NCI-H2171 (cell line): ENCODE measurements around the gene SST.
"Not testable (repeated sequence)": the region's sequence is repeated elsewhere in the genome, so short reads cannot be mapped to it uniquely, and the experiment has no call there.

Experiments
- DNase-seq: peaks from one replicate; lab custom pipeline; 2025; lab: John Stamatoyannopoulos, UW

SST gene

GRCh38 chr3:187684444-187684843 is 14.2 kb upstream of the SST start:
- DNase-seq, result no peak

GRCh38 chr3:187681756-187682155 is 11.6 kb upstream of the SST start:
- not testable (repeated sequence) for DNase-seq

DNA sequence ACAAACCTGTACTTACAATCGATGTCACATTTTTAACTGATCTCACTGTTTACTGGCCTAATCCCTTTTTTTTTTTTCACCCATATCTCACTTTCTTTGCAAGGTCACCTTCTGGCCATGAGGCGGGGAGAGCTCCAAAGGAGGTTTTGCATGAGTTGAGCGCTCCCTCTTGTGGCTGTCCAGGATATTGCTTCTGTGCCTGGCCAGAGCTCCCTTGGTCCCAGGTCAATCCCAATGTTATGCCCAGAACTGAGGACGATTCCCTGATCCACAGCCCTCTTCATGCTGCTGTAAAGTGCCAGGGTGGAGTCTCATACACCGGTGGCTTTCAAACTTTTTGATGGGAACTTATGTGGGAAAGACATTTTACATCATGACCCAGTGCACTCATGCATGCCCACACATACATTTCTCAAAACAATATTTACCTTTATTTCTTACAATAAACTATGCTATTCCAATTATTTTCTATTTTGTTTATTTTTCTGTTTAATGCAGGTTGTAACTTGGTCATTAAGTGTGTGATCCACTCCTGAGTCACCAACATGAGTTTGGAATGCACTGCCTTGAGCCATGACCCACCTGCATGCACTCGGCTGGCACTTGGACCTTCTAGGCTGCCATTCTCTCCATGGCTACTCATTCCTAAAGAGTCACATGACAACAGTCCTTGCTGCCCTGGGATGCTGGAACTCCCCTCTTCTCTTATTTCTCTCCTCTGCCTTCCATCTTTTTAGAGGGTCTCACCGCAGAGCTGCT is 9.6 kb upstream of the SST start:
- peak; percentile 63 for DNase-seq

DNA sequence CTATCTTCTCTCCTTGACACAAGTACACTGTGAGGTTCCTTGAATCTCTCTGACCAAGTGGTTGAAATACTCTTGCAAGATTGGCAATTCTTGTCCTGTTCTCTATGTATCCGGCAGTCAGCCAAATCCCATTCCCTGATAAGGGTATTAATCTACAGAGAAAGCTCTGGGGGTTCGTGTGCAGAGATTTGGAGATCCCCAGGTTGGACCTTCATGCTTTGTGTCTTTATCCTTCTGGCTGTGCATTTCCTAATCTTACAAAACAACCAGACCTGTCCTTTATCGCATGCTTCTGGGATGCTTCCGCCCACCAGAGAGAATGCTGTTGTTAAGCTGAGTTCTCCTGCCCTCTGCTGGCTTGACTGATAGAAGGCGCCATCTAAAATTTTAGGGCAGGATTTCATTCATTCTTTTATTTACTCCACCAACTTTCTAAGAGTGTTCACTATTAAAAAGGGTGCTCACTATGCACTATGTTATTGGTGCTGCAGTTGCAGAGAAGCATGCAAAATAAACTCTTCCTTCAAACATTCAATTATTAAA is 8.6 kb upstream of the SST start:
- DNase-seq, result peak; percentile 25

DNA sequence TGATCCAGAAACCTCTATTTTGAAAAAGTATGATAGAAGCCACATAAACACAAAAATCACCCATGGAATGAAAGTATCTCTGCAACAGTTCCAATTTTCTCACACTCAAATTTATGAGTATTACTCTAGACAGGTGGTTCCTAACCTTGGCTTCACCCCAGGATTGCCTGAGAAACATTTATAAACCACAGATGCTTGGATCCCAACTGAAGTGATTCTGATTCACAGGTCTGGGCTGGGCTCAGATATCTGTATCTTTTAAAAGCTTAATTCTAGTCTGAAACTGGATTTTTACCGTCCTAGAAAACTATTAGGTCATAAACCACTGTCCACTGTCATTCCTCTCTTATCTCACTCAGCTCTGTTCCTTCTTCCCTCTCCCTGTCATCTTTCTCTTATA is 7.4 kb upstream of the SST start:
- no peak for DNase-seq

DNA sequence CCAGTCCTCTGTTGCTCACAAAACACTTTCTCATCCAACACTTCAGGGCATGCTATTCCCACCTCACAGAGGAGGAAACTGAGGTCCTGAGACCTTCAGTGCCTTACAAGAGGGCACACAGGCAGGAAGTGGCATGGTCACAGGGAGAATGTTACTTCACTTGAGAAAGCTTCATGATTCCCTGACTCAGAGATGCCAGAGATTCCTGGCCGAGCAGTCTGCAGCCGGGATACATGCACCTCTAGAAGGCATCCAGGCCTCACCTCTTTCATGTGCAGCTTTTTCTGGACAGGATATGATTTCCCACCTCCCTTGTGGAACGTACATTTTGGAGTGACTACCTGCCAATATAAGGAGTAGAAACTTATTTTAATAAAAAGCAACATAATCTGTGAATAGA is 2.8 kb upstream of the SST start:
- DNase-seq, result no peak

GRCh38 chr3:187667526-187667925 is 2.7 kb downstream of the SST start:
- DNase-seq, result no peak

- no peak for DNase-seq
Observed at GRCh38 chr3:187665764-187666402, 4.3 kb downstream of the SST start.

GRCh38 chr3:187665010-187665409 is 5.2 kb downstream of the SST start:
- no peak for DNase-seq

DNA sequence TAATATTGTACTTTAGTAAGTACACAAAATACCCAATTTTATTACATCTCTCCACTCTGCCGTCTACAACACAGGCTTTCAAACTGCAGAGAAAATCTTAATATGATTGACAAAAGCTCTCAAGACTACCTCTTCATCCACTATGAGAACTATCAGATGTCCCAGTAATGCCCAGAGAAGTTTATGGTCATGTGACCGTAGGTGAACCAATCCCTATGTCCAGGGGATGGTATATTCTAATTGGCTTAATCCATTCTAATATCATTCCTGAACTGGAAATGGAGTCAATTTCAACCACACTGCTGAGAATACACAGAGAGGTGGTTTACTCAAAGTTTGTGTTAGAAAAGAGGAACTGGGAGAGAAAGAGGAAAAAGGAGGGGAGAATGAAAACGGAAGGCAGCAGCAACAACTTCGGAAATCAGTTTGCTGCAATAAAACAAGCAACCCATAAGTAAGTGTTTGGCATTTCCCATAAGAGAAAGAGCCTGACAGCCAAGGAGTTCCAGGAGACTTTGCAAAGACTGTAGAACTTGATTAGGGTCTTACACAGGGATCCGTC is 7.3 kb downstream of the SST start:
- DNase-seq, result no peak

DNA sequence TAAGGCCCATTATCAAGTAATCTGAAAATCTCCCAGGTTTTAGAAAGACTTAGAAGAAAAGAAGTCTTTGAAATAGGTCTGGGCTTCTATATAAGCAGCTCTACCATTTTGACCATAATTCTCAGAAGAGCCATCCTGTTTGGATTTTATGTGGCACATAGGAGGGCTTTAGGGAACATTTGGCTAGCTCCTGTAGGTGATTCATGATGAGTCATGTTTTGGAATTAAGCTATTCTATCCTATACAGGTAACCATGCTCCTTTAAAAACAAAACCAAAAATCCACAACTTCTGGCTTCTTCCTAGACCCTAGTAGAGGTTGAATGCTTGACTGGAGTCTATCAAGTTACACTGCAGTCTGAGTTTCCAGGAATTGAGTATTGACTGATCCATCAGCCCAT is 8.9 kb downstream of the SST start:
- no peak for DNase-seq

GRCh38 chr3:187651282-187651681 is 18.9 kb downstream of the SST start:
- DNase-seq, result no peak

DNA sequence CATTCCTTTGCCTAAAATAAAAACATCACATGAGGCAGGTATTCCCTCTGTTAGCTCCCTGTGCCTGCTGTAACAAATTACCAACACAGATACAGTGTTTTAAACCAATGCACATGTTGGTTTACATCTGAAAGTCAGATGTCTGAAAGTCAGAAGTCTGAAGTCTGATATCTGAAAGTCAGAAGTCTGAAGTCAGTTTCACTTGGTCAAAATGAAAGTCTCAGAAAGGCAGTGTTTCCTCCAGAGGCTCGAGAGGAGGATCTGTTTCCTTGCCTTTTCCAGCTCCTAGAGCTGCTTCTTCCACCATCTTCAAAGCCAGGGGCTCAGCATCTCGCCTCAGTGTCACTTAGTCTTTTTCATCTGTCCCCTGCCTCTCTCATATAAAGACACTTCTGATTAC is 22.0 kb downstream of the SST start:
- no peak for DNase-seq

GRCh38 chr3:187646906-187647660 is 23.1 kb downstream of the SST start:
- DNase-seq, result no peak

- not testable (repeated sequence) for DNase-seq
Observed at GRCh38 chr3:187645379-187645778, 24.8 kb downstream of the SST start.

DNA sequence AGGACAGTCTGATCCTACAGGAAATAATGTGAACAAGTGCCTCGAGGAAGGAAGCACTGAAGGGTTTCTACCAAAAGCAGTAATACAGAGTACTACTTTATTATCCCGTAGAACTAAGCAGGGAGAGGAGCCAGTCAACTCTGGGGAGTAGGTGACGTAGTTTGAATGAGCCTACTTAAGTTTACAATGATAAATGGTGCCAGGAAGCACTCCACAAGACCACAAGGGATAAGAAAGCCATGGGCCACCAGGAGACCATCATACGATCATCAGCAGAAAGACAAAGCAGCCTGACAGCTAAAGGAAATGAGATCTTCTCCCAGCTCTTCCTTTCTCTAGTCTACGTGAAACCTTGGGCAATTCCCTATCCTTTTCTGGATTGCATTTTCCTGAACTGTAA is 27.3 kb downstream of the SST start:
- no peak for DNase-seq

GRCh38 chr3:187641320-187642016 is 28.7 kb downstream of the SST start:
- DNase-seq, result no peak

DNA sequence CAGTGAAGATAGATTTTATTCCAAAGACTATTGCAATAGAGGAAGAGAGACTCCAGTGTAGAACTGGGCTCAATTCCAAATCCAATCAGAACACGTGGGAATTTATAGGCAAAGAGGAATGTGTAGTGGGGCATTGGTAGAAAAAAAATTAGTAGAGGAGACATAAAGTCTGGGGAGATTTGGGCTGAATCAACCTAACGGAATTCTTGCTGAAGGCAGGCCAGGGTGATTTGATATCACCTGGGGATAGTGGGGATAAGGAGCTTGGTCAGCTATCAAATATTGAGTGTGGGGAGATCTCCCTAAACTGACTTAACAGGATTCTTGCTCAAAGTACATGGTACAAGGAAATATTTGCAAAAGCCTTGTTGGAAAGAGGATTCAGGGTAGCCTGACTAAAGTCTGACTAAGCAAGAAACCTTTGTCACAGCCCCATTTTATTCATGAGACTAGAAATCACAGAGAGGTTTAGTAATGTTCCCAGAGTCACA is 29.6 kb downstream of the SST start:
- no peak for DNase-seq

- DNase-seq, result no peak
Observed at GRCh38 chr3:187639927-187640568, 30.1 kb downstream of the SST start.

GRCh38 chr3:187636528-187636927 is 33.7 kb downstream of the SST start:
- no peak for DNase-seq

- no peak for DNase-seq
Observed at GRCh38 chr3:187630404-187630803, 39.8 kb downstream of the SST start.
